ENCODE measurements around the gene KCNIP1.

The KCNIP1 gene

DNA sequence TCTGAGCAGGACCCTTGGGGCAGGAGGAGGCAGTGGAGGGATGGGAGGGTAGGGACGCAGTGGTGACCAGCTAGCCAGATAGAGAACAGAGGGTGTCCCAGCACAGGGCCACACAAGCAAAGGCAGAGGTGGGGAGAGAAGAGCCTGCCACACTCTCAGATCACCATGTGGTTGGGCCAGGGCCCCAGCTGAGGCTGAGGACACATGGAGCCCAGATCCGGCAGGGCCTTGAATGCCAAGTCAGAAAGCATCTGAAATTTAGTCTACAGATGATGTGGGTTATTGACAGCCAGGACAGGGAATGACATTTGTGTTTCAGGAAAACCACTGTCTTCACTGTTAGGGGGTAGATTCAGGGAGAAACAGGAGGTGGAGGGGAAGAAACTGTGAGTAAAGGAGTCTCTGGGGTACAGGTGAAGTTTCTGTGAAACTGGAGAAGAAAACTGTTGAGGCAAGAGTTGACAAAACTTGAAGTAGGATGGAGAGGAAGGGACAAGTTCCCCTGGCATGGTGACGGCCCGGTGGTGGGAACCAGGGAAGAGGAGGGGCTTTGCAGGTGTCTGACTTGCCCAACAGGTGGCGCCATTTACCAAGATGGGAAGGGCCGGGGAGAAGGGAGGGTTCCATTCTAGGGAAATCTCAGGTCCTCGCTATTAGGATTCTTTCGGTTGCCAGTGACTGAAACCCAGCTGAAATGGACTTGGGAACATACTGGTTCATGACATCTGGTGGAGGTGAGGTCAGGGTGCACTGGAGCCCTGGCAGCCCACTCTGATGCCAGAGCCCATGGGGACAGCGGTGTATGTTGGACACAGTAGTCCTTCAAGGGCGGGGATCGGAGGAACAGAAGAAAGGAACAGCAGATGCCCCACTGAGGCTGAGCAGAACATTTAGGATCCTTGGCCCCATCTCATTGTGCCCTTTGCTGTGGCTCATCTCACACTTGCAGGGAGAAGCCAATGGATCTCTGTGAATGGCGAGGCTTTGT is 100.1 kb downstream of the KCNIP1 start:
- DNase-seq: peak; percentile 4 to 43

DNA sequence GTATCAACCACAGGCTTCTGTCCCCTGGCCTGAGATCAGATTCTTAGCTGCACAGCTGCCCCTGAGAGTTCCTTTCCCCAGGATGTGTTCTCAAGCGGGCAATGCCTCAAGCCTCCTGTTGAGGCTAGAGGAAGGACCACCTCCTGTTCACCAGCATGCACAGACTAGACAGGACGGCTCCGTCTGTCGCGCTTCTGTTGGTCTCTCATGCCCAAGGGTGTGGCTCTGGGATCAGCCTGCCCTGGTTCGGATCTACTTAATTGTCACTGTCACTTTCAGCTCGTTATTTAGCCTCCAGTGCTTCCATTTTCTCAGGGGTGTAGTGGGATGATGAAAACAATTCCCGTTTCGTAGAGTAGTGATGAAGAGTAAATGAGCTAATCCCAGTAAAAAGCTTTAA is 103.1 kb downstream of the KCNIP1 start:
- DNase-seq: no peak

DNA sequence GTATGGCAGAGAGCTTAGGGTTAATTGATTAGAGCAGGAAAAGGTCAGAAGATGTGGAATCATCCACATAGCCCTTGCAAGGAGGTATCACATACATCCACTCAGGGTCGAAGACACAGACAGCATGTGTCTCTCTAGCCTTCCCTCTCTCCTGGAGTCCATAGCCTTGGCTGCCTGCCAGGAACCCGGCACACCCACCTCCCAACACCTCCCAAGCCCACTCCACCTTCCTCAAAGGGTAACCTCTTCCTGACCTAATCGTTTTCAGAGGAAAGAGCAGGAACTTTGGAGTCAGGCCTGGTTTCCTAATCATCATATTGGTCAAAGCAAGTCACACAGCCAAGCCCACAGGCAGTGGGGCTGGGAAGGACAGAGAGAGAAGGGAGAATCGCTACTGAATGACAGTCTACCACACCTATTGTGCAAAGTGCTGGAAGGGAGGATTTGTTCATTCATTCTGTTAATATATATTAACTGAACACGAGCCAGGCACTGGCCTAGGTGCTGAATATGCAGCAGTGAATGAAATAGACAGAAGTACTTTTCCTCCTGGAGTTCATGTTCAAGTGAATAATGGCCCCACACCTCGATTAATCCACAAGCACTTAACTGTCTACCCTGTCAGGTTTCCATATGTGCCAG is 107.8 kb downstream of the KCNIP1 start:
- no peak for DNase-seq

DNA sequence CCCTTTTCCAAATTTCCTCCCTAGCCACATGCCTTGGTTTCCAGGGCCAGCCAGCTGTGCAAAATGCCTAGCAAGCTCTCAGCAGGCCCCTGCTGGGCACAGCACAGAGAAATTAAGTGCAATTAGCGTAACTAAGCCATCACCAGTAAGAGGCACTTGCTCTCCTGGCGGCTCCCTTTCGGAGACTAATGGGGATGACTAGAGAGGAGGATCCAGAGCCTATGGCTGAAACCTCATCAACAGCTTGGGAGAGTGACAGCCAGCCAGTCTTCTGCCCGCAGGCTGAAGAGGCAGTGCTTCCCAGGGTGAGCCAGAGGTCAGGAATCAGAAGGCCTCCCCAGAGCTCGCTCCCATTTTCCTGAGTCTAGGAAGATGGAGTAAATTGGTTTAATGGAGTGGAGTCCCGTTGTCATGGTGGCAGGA is 108.4 kb downstream of the KCNIP1 start:
- DNase-seq: no peak

DNA sequence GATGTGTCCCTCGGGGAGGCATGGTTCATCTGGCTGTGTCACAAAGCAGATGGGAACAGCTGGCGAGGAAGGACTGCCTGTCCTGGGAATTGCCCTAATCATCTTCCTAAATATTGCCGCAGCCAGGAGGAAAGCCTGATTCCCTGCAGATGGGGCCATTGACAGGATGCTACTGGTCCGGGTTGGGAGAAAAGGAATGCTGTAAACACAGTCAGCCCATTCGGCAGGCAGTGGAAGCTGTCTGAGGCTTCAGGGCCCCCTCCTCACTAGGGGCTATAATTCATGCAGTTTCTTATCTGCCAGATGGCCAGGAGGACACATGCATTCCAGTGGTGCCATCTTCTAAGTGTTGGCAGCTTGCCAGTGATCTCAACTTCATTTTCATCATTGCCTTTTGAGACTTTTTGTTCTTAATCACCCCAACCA is 110.3 kb downstream of the KCNIP1 start:
- DNase-seq: no peak

DNA sequence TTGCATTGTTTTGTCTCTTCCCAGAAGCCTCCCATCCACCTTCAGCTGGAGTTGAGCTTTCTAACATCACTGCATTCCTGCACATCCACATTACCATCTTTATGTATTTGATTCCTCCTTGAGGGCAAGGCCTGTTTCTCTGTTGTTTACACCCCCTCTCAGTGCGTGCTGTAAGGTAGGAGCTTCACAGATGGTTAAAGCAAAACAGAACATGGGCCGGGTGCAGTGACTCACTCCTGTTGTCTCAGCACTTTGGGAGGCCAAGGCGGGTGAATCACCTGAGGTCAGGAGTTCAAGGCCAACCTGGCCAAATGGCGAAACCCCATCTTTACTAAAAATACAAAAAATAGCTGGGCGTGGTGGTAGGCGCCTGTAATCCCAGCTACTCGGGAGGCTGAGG is 110.9 kb downstream of the KCNIP1 start:
- no peak for DNase-seq

DNA sequence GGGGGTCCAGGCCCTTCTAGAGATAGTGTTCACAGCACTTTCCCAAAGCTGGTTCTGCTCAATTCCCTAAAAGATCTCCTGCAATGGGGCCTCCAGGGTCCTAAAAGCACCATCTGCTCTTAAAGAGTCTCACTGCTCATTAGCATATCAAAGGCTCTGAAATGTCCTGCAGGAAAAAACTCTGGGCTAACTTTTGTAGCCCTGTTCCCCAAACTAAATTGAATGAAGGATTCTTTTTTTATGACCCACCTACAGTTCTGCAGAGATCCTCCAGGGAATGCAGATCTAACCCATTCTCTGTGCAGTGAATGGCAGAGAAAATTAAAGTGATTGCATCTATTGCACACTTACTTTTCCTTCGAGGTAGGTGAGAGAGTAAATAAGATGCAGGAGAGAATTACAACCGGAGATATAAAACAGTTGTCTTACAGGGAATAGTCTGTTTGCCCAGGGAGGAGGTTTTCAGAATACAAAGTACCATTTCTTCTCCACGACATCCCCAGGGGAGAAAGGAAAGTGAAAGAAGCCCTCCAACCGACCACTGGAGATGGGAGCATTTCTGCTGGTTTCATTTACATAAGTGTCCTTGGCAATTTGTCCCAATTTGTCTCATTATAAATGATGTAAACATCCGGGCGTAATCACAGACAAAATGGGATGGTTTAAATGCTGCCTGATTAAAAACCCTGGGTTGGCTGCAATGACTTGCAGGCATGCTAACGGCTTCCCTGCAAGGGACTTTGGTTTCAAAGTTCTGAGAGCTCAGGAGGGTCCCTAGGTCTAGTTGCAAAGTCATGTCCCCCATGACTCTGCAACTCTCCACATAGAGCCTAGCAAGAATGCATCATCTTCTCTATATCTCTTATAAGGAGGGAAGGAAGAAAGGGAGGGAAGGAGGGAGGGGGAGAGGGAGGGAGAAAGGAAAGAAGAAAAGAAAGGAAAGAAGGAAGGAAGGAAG is 114.0 kb downstream of the KCNIP1 start:
- no peak for DNase-seq

DNA sequence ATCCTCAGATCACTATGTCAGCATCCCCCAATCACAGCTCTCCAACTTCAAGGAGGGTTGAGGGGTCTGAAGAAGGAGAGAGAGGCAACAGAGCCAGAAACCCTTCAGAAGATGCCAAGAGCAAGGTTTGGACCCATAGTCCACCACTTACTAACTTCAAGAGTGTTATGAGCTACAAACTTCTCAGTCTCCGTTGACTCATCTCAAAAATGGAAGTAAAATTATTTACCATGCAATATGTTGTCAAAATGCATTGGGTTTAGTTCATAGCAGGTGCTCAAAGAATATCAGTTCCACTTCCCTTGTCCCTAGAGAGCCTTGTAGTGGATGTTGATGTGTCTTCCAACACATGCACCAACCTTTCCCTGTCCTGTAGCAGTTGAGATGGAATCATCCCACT is 116.0 kb downstream of the KCNIP1 start:
- DNase-seq: no peak

DNA sequence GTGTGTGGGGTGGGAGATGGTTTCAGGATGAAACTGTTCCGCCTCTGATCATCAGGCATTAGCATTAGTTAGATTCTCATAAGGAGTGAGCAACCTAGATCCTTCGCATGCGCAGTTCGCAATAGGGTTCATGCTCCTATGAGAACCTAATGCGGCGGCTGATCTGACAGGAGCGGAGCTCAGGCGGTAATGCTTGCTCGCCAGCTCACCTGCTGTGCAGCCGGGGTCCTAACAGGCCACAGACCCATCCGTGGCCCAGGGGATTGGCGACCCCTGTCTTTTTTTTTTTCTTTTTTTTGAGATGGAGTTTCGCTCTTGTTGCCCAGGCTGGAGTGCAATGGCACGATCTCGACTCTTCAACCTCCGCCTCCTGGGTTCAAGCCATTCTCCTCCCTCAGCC is 119.1 kb downstream of the KCNIP1 start:
- DNase-seq: no peak

DNA sequence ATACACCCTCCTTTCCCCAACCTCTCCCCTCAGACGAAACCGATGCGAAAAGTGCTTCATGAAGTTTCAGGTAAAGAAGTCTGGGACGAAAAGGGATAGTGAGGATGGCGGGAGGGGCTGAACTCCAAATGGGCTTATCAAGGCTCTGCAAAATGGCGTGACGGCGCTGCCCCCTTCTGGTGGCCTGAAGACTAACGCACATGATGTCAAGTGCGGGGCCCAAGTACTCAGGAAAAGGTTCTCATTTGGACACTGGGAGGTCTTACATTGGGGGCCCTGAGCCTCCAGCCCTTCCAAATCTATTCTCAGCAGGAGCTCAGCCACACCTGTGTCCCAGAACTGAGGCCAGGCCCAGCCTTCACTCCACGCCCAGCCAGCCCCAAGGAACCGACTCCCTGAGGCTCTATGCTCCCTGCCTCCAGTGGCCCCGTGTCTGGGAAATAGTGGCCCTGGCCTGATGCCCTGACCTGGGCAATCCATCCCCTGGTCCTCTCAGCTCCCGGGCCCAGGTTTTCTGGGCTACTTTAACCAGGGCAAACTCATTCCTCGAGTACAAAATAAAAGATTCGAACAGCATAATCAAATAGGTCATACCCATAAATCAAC is 119.9 kb downstream of the KCNIP1 start:
- DNase-seq: peak; percentile 17 to 25

DNA sequence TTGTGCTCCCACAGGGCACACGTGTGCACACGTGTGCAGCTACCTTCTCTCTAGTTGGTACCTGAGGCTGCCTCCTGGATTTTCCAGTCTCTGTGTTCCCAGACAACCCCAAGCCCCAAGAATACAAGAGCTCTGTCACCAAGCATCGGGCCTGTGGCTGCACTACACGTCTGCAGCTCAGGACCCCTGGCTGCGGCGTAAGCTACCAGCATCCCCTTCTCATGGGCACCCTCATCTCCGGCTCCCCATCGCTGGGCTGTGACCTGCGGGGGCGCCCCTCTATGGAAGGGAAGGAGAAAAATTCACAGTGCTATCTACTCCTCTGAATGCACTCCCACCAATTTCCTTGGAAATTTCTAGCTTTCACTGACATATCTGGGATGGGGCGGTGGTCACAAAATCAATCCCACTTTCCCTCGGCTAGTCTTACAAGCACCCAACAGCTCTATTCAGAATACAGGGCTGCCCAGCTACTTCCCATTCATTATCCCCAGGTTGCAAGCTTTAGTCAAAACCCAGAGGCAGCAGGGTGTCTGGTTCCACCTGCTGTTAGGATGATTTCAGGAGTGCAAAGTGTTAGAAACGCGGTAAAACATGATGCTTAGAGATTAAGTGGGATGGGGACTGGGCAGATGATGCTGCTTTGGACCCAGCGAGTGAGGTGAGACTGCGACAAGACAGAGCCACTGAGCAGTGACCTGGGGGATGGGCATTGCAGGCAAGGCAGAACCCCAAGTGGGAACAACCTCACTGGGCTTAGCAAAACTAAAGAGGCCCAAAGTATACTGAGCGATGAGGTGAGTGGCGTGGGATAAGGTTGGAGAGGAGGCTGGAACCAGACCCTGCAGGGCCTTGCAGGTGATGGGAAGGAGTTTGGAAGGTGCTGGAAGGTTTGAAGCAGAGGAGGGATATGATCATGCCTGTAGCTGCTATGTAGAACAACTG is 121.7 kb downstream of the KCNIP1 start:
- no peak for DNase-seq

DNA sequence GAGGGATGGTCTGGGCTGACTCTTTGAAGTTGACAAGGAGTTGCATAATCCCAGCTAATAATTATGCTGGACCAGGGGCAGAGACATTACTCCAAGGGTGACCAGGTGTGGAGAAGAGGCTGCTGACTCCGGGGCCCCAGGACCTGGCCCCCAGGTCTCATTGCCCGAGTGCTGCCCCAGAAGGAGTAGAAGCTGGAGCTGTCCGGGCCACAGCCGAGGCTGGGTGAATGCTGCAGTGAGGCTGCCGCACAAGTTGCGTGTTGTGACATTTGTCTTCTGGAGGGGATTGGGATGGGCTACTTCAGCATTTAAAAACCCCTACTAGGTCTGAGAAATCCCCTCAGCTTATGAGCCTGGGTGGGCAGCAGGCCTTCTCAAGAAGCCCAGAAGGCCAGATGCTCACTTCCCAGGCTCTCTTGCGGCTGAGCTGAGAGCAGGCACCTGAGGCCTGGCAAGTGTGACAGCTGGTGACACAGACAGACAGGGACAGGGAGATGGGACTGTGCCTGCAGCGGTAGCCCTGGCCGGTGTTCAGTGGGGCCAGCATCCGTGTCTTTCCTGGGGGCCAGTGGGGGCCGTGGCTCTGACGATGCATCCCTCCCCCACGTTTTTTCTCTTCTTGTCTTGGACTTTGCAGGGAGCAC is 122.8 kb downstream of the KCNIP1 start:
- DNase-seq: no peak

DNA sequence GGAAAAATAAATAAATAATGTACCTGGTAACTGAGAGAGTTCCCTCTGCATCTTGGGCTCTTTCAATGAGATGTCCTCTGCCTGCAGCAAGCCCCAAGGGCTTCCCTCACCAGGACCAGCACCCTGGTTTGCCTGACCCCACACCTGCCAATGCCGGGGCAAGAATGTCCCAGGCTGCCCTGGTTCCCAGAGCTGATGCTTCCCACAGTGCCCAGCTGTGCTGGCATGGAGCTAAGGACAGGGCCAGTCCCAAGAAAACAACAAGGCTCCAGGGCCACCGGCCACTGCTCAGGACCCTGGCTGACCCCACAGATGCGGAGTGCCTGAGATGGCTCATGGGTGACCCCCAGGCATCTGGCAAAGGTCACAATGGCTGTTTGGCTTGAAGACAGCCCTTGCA is 123.5 kb downstream of the KCNIP1 start:
- DNase-seq: no peak

DNA sequence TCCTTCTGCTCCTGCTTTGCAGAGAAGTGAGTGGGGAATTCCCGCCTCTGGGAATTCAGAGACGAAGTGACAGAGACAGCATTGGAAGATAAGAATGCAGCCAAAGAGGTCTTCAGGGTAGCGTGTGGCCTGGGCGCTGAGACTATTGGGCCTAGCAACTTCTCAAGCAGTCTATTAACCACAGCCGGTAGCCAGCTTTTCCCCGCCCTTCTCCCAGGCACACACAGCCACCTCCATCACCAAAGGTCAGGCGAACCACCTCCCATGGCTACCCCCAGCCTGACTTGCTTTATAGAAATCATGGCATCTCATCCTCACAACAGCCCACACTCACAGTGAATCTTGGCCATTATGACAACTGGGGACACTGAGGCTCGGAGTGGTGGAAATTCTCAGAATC is 124.2 kb downstream of the KCNIP1 start:
- no peak for DNase-seq

DNA sequence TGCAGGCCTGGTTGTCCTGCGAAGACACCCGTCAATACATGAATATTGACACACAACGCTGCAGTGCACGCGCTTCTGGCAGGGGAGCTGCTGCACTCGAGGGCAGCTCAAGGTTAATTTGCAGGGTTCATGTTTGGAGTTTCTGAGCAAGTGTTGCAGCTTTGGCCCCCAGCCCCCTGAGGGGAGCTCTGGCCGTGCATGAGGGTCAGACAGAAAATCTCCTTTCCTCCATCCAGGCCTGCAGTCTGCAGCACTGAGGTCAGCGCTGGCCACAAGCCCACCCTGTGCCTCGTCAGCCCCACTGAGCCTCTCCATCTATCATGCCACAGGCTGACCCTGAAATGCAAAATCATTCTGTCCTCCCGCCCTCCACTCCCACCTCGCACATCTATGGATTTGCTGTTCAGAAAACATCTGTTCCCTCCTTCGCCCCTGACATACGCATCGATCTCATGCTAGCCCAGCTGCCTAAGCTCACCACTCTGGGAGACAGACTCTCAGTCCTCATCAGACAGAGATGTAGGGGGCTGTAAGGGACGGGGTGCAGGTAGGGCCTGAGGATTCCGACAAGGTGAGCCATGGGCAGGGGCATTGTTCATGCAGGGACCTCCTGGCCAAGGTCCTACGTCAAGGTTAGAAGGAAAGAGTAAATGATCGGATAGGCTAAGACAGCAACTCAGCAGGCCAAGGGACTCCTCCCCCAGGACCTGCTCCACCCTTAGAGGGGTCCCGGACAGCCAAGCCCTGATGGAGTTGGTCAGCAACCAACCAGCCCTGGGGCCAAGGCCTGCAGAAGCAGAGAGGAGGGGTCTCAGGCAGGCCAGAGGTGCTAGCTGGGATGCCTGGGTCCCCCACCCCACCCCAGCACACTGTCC is 125.1 kb downstream of the KCNIP1 start:
- DNase-seq: no peak

DNA sequence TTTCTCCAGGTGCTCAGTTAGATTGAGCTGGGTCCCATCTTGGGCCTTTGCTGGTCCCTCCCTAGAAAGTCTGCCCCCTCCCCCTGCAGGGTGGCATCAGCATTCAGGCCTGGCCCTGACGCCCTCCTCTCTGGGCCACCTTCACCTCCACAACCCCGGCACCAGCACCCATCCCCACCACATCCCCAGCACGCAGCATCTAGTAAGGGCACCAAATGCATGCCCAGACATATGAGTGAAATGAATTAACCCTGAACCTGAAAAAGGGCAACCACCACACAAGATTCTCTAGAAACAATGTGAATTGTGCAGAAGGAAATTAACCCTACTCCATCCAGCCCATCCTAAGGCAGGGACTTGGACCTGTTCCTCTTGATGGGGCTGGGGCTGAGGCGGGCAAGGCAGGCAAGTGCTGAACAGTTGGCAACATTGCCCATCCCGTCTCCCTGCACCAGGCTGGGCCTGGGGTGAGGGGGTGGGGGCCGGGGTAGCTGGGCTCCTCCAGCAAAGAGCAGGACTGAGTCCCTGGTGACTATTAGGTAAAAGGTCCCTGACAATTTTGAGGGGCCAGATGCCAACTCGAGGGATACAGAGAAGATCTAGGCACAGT is 125.9 kb downstream of the KCNIP1 start:
- no peak for DNase-seq

DNA sequence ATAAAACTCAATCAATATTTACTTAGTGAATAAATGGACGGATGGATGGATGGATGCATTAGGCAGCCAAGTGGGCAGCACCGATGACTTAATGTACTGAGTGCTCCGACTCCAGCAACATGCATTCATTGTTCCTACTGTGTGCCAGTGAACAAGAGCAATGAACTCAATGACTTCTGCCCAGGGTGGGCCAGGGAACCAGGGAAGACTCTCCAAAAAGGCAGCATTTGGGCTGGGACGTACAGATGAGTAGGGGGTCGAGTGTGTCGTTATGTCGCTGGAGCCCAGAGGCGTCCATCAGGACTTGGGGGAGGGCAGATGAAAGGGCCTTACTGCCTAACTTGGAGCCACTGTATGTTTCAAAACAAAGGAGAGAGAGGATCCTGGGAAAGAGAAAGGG is 126.4 kb downstream of the KCNIP1 start:
- no peak for DNase-seq

DNA sequence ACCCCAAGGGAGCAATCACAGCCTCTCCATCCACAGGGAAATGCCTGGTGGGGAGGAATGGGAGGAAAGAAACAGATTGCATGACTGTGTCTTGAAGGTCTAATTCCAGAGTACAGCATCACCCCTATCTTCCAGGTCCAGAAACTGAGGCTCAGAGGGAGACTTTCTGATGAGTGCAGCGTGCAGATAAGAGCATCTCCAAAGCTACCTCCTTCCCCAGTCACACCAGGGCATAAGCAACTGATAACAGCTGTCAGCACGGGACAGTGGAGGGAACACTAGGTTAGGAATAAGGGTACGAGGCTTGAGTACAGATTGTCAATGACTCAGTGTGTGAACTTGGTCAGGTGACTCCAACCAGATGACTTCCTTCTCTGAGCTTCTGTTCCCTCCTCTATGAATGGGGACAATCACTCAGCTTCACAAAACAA is 126.9 kb downstream of the KCNIP1 start:
- DNase-seq: no peak

DNA sequence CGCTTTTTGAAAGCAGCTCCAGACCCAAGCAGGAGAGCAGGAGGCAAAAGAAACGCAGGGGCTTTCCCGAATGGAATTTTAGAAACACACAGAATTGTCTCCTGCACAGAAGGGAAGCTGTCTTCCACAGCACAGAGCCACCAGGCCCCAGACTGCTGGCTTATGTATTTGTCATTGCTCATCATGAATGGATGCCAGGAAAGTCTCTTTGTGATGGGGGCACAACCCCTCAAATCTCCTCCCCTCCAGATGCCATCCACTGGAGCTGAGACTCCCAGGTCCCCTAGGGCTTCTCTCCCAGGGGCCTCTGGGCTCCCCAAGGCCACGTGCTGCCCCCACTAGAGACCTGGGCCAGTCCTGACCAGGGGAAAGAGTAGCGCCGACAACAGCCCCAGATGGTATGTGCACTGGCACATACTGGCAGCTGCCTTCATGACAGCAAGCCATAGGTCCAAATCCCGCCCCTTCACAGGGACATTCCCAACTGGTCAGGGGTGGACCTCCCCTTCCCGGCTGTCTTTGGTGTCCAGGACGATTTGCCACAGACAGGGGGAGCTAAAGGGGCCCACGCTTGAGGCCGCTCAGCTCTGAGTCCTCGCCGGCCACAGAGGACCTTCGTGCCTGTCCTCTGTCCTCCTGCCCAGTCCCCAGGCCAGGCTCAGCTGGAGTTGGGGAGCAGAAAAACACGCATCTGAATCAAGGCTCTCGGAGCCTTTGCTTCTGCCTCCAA is 127.8 kb downstream of the KCNIP1 start:
- no peak for DNase-seq
